HG02943 (cell line): ENCODE measurements around the gene ZFAND2A.
"Not testable (repeated sequence)": the region's sequence is repeated elsewhere in the genome, so short reads cannot be mapped to it uniquely, and the experiment has no call there.

Experiments
- ATAC-seq: cut with Tn5 transposase; IDR thresholded peaks from one replicate; pipeline ENCODE4 v1.9.1; 2021; ENCODE audit warnings: mild to moderate bottlenecking, low read depth, moderate library complexity; ENCODE audit not compliant: unreplicated experiment

ZFAND2A gene

DNA sequence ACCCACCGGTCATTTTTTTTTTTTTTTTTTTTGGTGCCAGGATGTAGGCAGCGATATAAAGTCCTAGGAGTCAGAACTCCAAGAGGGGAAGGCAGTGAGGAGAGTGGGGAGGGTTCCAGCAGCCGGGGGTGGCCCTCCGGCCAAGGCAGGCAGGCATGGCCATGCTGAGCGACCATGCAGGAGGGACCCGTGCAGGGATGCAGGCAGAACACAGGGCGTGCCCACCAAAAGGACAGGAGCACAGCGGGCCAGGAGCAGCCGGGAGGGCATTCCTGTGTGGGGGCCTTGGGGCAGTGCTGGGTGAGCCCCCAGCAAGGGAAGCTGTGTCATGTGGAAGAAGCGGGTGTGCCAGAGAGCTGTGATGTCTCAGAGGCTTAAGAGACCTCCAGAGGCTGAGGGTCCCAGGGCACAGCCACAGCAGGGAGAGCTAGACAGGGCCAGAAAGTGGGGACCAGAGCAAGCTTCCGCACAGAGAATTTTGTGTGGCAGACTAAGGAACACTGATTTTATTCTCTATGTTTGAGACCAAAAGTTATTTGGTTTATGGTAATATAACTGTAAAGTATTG is 5.7 kb downstream of the ZFAND2A start:
- no peak for ATAC-seq

DNA sequence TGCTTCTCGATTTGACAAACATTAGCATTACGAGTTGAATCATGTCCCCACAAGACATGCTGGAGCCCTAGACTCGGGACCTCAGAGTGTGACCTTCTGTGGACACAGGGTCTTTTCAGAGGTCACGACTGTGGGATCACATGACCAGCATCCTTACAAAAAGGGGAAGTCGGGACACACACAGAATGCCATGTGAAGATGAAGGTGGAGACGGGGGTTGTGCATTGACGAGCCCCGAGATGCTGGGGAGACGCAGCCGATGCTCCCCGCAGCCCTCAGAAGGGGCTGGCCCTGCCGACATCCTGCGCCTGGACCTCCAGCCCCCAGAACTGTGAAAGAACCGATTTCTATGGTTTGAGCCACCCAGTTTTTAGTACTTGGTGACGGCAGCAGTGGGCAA is 7.5 kb downstream of the ZFAND2A start:
- no peak for ATAC-seq

DNA sequence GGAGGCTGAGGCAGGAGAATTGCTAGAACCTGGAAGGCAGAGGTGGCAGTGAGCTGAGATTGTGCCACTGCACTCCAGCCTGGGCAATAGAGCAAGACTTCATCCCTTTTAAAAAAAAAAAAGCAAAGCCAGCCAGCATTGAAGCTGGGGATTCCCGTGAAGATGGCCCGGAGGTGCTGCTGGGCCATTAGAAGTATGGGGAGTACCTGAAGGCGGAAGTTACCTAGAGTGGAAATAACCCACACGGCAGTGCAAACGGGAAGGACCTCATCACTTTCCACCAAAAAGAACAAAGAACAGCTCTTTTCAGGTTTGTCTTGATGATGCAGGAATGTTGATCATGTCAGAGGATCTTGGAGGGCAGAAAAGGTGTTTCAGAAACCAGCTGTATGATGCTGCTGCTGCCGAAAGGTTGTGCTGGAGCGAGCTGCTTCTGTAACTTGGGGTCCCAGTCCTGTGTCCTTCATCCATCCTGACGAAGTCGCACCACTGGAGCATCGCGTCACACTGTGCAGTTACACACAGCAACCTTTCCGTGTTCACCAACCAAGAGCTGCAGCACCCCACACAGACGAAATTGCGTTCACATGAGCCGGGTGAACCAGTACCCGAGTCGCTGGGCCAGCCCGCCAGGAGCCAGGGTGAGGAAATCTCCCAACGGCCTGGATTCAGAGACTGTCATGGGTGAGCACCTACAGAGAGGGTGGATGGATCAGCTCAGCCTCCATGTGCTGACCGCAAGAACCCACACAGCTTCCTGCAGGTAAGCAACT is 8.2 kb downstream of the ZFAND2A start:
- ATAC-seq = no peak

DNA sequence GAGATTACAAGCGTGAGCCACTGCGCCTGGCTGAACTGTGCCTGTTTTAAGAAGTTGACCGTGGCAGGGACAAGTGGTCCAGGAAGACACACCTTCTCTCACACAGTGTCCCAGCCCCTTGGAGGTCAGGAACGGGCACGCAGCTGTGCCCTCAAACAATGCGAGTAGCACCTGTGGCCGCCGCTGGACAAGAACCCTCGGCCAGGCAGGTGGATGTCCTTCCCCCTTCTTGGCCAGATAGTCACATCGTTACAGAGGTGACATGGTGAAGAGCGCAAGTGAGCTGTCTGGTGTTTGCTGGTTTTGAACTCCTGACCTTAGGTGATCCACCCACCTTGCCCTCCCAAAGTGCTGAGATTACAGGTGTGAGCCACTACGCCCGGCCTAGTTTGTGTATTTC is 8.8 kb downstream of the ZFAND2A start:
- no peak for ATAC-seq

DNA sequence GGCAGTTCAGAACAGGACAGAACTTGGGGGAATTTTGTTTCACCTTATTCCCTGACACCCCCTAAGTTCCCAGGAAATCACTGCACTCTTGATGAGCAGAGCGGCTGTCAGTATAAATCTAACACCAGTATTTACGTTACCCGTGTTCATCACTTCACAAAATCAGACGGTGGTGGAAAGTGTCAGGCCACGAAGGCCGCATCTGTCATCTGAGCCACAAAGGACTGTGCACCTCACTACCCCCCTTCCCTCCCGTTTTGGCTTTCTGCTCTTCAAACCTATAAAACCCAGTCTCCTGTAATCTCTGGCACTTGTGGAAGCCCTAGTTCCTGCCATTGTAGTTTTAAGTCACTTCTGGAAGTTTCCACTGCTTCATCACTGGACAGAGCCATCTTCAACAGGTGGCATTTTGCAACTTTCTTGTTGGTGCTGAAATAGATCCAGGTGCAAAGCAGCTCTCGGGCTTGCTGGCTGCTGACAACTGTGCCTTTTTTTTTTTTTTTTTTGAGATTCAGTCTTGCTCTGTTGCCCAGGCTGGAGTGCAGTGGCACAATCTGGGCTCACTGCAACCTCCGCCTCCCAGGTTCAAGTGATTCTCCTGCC is 9.5 kb downstream of the ZFAND2A start:
- ATAC-seq = no peak

DNA sequence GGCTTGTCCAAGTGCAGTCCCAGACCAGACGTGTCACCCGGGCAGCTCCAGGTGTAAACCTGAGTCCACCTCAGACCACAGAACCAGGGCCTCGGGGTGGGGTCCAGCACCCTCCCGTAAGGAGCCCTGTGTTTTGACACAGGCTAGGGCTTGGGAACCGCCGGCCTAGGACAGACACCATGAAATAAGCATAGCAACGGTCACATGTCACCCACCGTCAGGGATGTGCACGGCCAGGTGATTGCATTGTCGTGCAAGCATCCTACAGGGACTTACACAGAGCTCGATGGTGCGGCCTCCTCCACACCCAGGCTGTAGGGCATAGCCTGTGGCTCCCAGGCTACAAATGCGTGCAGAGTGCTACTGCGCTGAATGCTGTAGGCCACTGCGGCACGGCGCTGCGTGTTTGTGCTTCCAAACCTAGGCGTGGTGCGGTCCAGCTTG is 10.6 kb downstream of the ZFAND2A start:
- ATAC-seq = no peak

DNA sequence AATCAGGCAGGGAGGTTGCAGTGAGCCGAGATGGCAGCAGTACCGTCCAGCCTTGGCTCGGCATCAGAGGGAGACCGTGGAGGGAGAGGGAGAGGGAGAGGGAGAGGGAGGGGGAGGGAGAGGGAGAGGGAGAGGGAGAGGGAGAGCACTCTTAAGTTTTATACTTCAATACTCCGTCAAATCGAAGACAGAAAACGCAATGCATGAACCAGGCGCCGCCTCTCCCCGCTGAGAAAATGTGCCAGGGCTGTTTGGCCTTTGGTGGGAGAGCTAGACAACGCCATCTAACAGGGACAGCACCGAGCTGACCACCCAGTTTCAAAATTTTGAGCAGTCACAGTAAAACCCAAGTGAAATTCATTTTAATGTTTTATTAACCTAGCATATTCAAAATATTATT is 12.1 kb downstream of the ZFAND2A start:
- not testable (repeated sequence) for ATAC-seq

DNA sequence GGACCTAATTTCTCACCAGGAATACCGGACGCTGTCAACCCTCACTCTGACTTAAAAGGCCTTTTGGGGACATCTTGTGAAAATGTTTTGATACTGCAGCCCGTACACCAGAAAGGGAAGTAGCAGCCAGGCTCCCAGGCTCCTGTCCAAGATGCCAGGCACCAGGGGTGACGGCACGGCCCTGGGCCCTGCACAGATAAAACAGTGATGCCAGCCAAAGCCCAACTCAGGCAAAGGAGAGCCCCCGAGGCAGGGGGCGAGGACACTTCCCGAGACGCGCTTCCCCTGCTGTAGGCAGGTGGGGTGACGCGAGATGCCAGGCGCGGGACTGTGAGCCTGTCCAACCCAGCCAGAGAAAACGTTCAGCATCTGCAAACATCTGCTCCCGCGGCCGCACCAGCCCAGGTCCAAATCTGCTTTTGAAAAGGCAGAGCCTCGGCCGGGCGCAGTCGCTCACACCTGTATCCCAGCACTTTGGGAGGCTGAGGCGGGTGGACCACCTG is 15.7 kb downstream of the ZFAND2A start:
- ATAC-seq = no peak

DNA sequence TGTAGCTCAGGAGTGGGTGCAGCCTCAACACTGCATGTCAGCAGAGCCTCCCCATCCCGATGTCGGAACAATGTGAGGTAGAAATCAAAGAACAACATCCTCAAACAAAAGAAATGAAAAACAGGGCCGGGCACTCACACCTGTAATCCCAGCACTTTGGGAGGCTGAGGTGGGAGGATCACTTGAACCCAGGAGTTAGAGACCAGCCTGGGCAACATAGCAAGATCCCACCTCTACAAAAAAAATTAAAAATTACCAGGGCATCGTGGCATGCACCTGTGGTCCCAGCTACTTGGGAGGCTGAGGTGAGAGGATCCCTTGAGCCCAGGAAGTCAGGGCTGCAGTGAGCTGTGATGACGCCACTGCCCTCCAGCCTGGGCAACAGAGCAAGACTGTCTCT is 17.0 kb downstream of the ZFAND2A start:
- not testable (repeated sequence) for ATAC-seq

DNA sequence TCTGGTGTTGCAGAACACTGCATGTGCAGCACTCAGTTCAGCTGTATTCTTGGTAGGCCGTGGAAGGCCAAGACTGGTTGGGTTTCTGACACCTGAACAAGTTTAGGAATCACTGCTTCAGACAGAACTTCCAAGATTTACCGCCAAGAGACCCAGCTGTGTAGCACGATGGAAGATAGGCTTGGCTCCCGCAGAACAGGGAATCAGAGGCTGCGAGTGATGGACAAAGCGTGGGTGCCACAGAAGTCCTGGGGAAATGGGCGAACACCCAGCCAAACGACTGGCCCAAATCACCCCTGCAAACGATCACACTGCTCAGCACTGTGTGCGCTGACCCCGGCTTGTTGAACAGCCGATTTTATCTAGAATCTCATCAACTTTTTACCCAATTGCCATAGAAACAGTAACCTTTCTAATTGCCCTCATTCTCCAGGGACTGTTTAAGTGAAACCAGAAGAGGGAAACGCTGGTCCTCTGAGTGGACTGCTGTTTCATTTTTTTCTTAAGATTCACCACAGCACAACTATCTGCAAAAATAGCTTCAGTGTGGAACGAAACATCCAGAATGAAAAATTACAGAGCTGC is 17.9 kb downstream of the ZFAND2A start:
- no peak for ATAC-seq

DNA sequence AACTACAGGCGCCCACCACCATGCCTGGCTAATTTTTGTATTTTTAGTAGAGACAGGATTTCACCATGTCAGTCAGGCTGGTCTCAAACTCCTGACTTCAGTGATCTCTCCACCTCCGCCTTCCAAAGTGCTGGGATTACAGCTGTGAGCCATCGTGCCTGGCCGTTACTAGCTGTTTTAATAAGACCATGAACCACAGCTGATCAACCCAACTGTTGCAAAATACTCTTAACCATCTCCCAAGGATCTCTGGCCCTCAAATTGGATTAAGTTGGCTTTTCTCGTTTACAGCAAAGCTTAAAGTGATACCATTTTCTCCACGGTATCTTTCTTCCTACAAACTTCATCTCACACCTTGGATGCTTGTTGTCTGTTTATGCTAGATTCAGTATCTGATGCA is 18.3 kb downstream of the ZFAND2A start:
- no peak for ATAC-seq

DNA sequence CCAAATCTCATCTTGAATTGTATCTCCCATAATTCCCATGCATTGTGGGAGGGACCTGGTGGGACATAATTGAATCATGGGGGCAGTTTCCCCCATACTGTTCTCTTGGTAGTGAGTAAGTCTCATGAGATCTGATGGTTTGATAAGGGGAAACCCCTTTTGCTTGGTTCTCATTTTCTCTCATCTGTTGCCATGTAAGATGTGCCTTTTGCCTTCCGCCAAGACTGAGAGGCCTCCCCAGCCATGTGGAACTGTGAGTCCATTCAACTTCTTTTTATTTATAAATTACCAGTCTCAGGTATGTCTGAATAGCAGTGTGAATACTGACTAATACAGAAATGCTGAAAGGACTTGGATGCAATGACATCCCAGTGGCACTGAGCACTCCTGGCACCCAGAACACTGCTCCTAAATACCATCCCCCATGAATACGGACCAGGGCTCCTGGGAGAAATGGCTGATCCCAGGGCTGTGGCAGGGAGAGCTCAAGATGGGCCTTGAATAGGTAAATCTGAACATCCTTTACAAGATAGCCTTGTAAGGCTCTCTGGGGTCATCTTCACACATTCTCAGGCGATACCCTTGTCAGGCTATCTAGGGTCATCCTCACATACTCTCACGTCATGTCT is 19.4 kb downstream of the ZFAND2A start:
- no peak for ATAC-seq

DNA sequence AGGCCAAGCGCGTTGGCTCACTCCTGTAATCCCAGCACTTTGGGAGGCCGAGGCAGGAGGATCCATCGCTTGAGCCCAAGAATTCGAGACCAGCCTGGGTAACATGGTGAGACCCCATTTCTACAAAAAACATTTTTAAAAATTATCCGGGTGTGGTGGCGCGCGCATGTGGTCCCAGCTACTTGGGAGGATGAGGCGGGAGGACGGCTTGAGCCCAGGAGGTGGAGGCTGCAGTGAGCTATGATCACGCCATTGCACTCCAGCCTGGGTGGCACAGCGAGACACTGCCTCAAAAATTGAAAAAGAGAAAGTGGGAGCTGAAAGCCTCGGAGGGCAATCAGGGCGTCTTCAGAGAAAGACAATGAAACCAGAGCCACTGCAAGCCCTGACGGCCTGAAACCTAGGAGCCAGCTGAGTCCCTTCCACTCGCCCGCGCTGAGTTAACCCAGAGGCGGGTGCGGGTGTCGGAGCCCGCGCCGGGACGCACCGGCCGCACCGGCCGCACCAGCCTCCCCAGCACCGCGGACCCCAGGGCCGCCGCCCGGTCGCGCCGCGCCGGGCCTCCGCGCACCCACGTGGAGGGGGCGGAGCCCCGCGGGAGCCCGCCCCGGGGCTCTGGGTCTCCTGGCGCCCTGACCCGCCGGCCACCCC is 22.4 kb downstream of the ZFAND2A start:
- ATAC-seq = peak; percentile 58

DNA sequence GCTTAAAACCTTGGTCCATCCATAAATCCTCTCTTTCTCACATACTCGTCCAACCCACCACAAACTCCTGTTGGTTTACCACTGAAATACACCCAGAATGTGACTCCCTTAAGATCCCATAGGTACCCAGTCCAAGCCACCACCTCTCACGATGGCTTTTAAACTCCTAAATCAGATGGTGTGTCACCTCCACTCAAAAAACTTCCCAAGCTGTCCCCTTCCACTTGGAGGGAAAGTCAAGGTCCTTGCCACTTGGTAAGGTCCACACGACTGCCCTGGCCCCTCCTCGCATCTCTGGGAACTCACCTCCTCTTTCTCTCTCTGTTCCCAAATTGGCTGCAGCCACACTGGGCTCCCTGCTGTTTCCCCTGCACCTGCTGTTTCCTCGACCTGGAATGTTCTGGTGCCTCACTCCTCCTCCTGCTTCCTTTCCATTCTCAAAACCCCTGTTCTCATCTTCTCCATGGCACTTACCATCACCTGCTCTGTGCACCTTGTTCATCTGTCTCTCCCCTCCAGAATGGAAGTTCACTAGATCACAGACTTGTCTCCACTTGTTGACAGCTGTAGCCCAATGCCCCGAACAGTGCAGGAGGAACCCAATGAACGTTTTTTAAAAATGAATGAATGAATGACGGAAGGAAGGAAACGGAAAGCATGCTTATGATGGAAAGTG is 23.0 kb downstream of the ZFAND2A start:
- no peak for ATAC-seq

DNA sequence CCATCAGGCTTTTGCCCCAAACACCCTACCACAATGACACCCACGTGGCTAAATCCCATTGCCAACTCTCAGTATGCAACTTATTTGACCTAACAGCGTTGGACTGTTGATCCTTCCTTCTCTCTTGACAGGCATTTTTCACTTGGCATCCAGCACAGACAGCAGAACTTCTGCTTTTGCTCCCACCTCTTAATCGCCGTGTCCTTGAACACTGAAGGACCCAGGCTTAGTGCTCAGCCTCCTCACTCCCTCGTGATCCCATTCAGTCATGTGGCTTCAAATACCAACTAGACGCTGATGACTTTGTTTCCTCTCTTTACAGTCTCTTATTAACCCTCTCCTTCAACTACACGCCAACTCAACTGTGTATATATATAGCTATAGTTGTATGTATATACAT is 25.0 kb downstream of the ZFAND2A start:
- ATAC-seq = no peak

DNA sequence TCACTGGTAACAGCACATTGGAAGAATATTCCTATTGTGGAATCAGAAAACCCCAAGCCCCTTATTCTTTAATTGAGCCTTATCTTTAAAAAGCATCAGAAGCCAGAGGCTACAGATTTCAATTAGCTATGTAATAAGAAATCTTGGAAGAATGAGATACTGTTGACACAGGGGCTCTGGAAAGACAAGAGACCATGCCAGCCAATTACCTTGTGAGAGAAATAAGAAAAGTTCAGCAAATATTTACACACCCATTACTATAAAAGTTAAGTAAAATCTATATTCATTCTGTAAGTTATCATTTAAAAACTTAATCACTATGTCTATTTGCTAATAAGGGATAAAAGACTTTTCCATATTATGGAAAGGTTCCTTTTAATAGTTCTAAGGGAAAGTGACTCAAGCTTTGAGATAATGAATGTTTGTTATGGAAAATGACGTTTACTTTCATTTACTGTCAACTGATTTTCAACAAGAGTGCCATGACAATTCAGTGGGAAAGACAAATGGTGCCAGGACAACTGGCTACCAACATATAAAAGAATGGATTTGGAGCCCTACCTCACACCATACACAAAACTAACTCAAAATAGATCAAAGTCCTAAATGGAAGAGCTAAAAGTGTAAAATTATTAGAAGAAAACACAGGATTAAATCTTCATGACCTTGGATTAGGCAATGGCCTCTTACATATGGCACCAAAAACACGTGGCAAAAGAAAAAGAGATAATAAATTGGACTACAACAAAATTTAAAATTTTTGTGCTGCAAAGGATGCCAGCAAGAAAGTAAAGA is 28.3 kb downstream of the ZFAND2A start:
- ATAC-seq = no peak

DNA sequence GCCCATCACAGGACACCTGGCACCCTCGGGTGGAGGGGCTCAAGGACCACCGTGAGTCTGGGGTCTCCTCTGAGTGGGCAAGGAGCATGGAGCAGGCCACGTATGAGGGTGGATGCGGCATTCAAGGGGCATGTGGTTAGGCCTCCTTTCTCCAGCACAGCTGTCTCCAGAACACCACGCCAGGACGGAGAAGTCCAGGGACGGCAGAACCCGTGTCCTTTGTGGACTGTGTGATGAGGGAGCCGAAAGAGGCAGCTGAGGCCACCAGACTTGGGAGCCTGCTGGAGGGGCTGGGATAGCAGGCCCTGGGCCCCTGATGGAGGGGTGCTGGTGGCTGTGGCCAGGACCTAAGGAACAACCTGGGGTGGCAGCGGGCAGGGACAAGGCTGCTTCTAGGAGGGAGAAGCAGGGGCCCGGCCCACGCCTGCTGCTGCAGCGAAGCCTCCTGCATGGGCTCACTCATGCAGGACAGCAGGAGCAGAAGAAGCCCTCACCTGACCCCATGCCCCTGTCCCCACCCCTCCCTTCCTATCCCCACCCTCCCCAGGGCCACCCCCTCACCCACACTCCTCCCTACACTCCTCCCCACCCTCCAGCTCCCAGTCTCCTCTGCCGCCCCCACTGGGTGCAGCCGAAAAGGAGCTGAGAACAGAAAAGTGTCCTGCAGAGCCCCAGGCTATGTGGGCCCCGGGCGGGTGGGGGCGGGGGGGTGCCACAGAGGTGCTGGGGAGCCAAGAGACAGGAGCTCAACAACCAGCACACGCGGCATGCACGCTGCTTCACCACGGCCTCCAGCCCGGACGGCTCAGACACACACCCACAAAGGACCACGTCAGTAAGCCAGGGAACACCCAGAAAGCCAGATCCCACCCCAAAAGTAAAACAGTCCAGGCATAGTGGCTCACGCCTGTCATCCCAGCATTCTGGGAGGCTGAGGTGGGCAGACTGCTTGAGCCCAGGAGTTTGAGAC is 29.7 kb downstream of the ZFAND2A start:
- no peak for ATAC-seq

DNA sequence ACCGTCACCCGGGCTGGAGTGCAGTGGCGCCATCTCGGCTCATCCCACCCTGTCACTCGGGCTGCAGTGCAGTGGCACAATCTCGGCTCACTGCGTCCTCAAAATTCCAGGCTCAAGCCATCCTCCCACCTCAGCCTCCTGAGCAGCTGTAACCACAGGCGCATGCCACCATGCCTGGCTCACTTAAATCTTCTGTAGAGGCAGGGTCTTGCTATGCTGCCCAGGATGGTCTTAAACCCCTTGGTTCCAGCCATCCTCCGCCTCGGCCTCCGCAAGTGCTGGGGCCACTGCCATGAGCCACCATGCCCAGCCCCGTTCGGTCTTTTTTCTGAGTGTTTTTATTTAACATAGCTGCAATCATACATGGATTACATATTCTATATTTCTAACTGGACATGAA is 30.6 kb downstream of the ZFAND2A start:
- no peak for ATAC-seq
